ENCODE measurements around the gene LIN7C.

LIN7C gene

GRCh38 chr11:27455667-27456066, 50.9 kb downstream of the LIN7C start:
- H4K20me1 ChIP-seq (ENCODE audit: control insufficient read depth, insufficient read depth, low read depth, low read length) = no peaks in the 10 kb centered on the region
- no peak for TF ChIP-seq CTCF (IDR thresholded peaks at IDR 0.05; ENCODE audit: low read depth, low read length, poor library complexity, severe bottlenecking)
- no peak for TF ChIP-seq EZH2phosphoT487 (IDR thresholded peaks at IDR 0.05; ENCODE audit: borderline replicate concordance, low read length)
- no peaks in the 10 kb centered on the region for H3K9me2 ChIP-seq (replicated peaks; ENCODE audit: control insufficient read depth, low read length)
- H3K9me3 ChIP-seq (ENCODE audit: control insufficient read depth, insufficient read depth, low read length) = no peaks in the 10 kb centered on the region
- H3K27ac ChIP-seq (ENCODE audit: low read depth, low read length) = no peak overlapping the region
- no peak overlapping the region for H3K4me3 ChIP-seq (ENCODE audit: low read length)
- H3K27me3 ChIP-seq (ENCODE audit: control insufficient read depth, low read length) = no peaks in the 10 kb centered on the region
- no peaks in the 10 kb centered on the region for H3F3A ChIP-seq (ENCODE audit: control insufficient read depth, insufficient read depth)
- H3K36me3 ChIP-seq (ENCODE audit: control insufficient read depth, low read length) = no peaks in the 10 kb centered on the region
- H3K4me2 ChIP-seq (ENCODE audit: low read length) = no peak overlapping the region
- no peaks in the 10 kb centered on the region for H3K4me1 ChIP-seq (ENCODE audit: control insufficient read depth, low read length)
- H3K79me2 ChIP-seq (ENCODE audit: control insufficient read depth, low read length) = no peaks in the 10 kb centered on the region

- Histone ChIP-seq H4K20me1 (ENCODE audit: control insufficient read depth, insufficient read depth, low read depth, low read length) (no peaks in the 10 kb centered on the region), H3K27me3 (ENCODE audit: control insufficient read depth, low read length) (no peaks in the 10 kb centered on the region), H3K36me3 (ENCODE audit: control insufficient read depth, low read length) (no peaks in the 10 kb centered on the region), H3K27ac (ENCODE audit: low read depth, low read length) (no peak overlapping the region), H3K4me3 (ENCODE audit: low read length) (no peak overlapping the region), H3K4me1 (ENCODE audit: control insufficient read depth, low read length) (no peaks in the 10 kb centered on the region), H3K9me3 (ENCODE audit: control insufficient read depth, insufficient read depth, low read length) (no peaks in the 10 kb centered on the region), H3F3A (ENCODE audit: control insufficient read depth, insufficient read depth) (no peaks in the 10 kb centered on the region), H3K79me2 (ENCODE audit: control insufficient read depth, low read length) (no peaks in the 10 kb centered on the region), H3K9me2 (replicated peaks; ENCODE audit: control insufficient read depth, low read length) (no peaks in the 10 kb centered on the region), H3K4me2 (ENCODE audit: low read length) (no peak overlapping the region)
- TF ChIP-seq EZH2phosphoT487 (IDR thresholded peaks at IDR 0.05; ENCODE audit: borderline replicate concordance, low read length) = no peak
- no peak for TF ChIP-seq CTCF (IDR thresholded peaks at IDR 0.05; ENCODE audit: low read depth, low read length, poor library complexity, severe bottlenecking)
These were observed 52.9 kb downstream of the LIN7C start for GRCh38 chr11:27453701-27454100.

GRCh38 chr11:27452147-27452546, 54.4 kb downstream of the LIN7C start:
- H3K4me1 ChIP-seq (ENCODE audit: control insufficient read depth, low read length) = no peaks in the 10 kb centered on the region
- no peaks in the 10 kb centered on the region for H3K9me2 ChIP-seq (replicated peaks; ENCODE audit: control insufficient read depth, low read length)
- no peaks in the 10 kb centered on the region for H3K9me3 ChIP-seq (ENCODE audit: control insufficient read depth, insufficient read depth, low read length)
- H3K4me3 ChIP-seq (ENCODE audit: low read length) = no peak overlapping the region
- no peaks in the 10 kb centered on the region for H4K20me1 ChIP-seq (ENCODE audit: control insufficient read depth, insufficient read depth, low read depth, low read length)
- H3K79me2 ChIP-seq (ENCODE audit: control insufficient read depth, low read length) = no peaks in the 10 kb centered on the region
- no peak for TF ChIP-seq EZH2phosphoT487 (IDR thresholded peaks at IDR 0.05; ENCODE audit: borderline replicate concordance, low read length)
- TF ChIP-seq CTCF (IDR thresholded peaks at IDR 0.05; ENCODE audit: low read depth, low read length, poor library complexity, severe bottlenecking) = no peak
- no peak overlapping the region for H3K4me2 ChIP-seq (ENCODE audit: low read length)
- H3K27me3 ChIP-seq (ENCODE audit: control insufficient read depth, low read length) = no peaks in the 10 kb centered on the region
- H3K36me3 ChIP-seq (ENCODE audit: control insufficient read depth, low read length) = no peaks in the 10 kb centered on the region
- H3K27ac ChIP-seq (ENCODE audit: low read depth, low read length) = no peak overlapping the region
- no peaks in the 10 kb centered on the region for H3F3A ChIP-seq (ENCODE audit: control insufficient read depth, insufficient read depth)

Measured in DOHH2 (cell line).